T-cell (primary cell): ENCODE data around the gene B4GALNT1. TPM values are rescaled to one million over a fixed set of nuclear protein-coding genes. Genes with fewer than 3 reads are reported as not detected.

Source experiments
- ATAC-seq, 4 experiments: fragments of 200-7000 bp in 3 of 4; fragments of 150-1000 bp in 1 of 4; cut with Tn5 transposase; replicated peaks in 1 of 4; 1 replicate in 3 of 4; 2 replicates in 1 of 4; pipeline ENCODE4 v1.10.0; 2021; ENCODE audit warnings: moderate library complexity in 3 of 4, mild to moderate bottlenecking in 2 of 4, moderate number of reproducible peaks in 1 of 4
- CTCF ChIA-PET, 2 donors: fragments of 300-600 bp; sonication (Branson Sonifier 250); formaldehyde crosslinking; loops; one replicate each; lab custom pipeline; 2022; ENCODE audit warnings: antibody characterized with exemption in 2 of 2; lab: Charles Lee
- POLR2A ChIA-PET, 2 donors: fragments of 300-600 bp; sonication (Branson Sonifier 250); formaldehyde crosslinking; loops; one replicate each; lab custom pipeline; 2022; ENCODE audit warnings: antibody characterized with exemption in 2 of 2; lab: Charles Lee
- DNase-seq, 35 experiments: peaks; one replicate each; pipeline versions ENCODE4 v3.0.0 to v3.0.0-alpha.2; 2013 to 2023
- H3K27ac ChIP-seq: one replicate; pipeline ENCODE4 v1.5.1; 2013; ENCODE audit warnings: low read length
- H3K27me3 ChIP-seq, 2 experiments: replicated peaks in 1 of 2; 1 replicate in 1 of 2; 2 replicates in 1 of 2; pipeline versions ENCODE4 v1.6.1 to v1.7.0; 2013; ENCODE audit warnings: low read length in 1 of 2, mixed read lengths in 1 of 2; ENCODE audit not compliant: control insufficient read depth in 2 of 2, insufficient read depth in 2 of 2; ENCODE audit errors: extremely low read depth in 1 of 2
- H3K36me3 ChIP-seq, 2 donors: 1 replicate in 1 of 2; 2 replicates in 1 of 2; pipeline versions ENCODE4 v1.6.1 to v1.7.0; 2013; ENCODE audit warnings: low read length in 1 of 2; ENCODE audit not compliant: control insufficient read depth in 2 of 2, insufficient read depth in 1 of 2; ENCODE audit errors: extremely low read depth in 1 of 2
- H3K4me1 ChIP-seq, 2 experiments: 1 replicate in 1 of 2; 2 replicates in 1 of 2; pipeline versions ENCODE4 v1.6.1 to v1.7.0; 2013; ENCODE audit warnings: low read length in 2 of 2, mixed read lengths in 1 of 2; ENCODE audit not compliant: insufficient read depth in 2 of 2, control insufficient read depth in 1 of 2; ENCODE audit errors: extremely low read depth in 1 of 2
- H3K4me3 ChIP-seq, 2 donors: 1 replicate in 1 of 2; 2 replicates in 1 of 2; pipeline versions ENCODE4 v1.5.1 to v1.7.0; 2013; ENCODE audit warnings: mild to moderate bottlenecking in 2 of 2, low read length in 1 of 2, moderate library complexity in 1 of 2; ENCODE audit not compliant: control insufficient read depth in 1 of 2; ENCODE audit errors: extremely low read depth in 1 of 2
- H3K9me3 ChIP-seq: 2 replicates; pipeline ENCODE4 v1.7.0; 2013
- H3K27ac Mint-ChIP-seq, 2 donors: one replicate each; pipeline ENCODE4 v1.8.0; 2020 to 2021; ENCODE audit warnings: mild to moderate bottlenecking in 2 of 2, mixed read lengths in 2 of 2
- H3K27me3 Mint-ChIP-seq, 2 donors: one replicate each; pipeline ENCODE4 v1.8.0; 2021 to 2022; ENCODE audit warnings: mixed read lengths in 2 of 2
- H3K36me3 Mint-ChIP-seq: one replicate; pipeline ENCODE4 v1.8.0; 2021; ENCODE audit warnings: mixed read lengths
- H3K4me1 Mint-ChIP-seq, 3 donors: one replicate each; pipeline ENCODE4 v1.8.0; 2020 to 2022; ENCODE audit warnings: mixed read lengths in 3 of 3, mild to moderate bottlenecking in 1 of 3
- H3K4me3 Mint-ChIP-seq, 3 donors: one replicate each; pipeline ENCODE4 v1.8.0; 2020 to 2022; ENCODE audit warnings: mild to moderate bottlenecking in 3 of 3, mixed read lengths in 3 of 3, moderate library complexity in 3 of 3
- H3K9me3 Mint-ChIP-seq, 3 donors: one replicate each; pipeline ENCODE4 v1.8.0; 2020 to 2022; ENCODE audit warnings: mixed read lengths in 3 of 3
- WGBS: methylation state at CpG from one replicate; pipeline ENCODE4 v1.1.5; 2013; ENCODE audit warnings: missing lambda C conversion rate; ENCODE audit not compliant: insufficient coverage; 5-methylcytosine and 5-hydroxymethylcytosine counted together
- total RNA-seq, 35 experiments: library from RNA in 6 of 35; stranded (reverse) in 6 of 35; fragments of 120-200 nt in 1 of 35; gene quantifications; one replicate each; pipeline versions ENCODE4 v1.2.1 to v1.2.4 and lab custom pipeline; 2013 to 2026

Gene B4GALNT1
- total RNA-seq, 5 donors from 2014 or later (not counting 1 experiment from before 2014, with no cell fraction given): 0.16 to 0.54 (median 0.26) TPM; not detected in 2

- peaks cover 0 to 3% of the 10 kb centered on the region in 2 donors for H3K27me3 Mint-ChIP-seq
- 81% methylated on average over 8 of the region's 9 CpGs for WGBS
- H3K4me3 Mint-ChIP-seq: no peak overlapping the region
- no peaks in the 10 kb centered on the region for H3K36me3 ChIP-seq
- H3K4me1 Mint-ChIP-seq: no peaks in the 10 kb centered on the region
- no peaks in the 10 kb centered on the region for H3K4me1 ChIP-seq
- no peak overlapping the region for H3K27ac Mint-ChIP-seq
- H3K4me3 ChIP-seq: no peak overlapping the region
- H3K27me3 ChIP-seq: peaks cover 0 to 12% of the 10 kb centered on the region in 2 experiments
- H3K9me3 Mint-ChIP-seq: no peaks in the 10 kb centered on the region
- no peaks in the 10 kb centered on the region for H3K9me3 ChIP-seq
- POLR2A ChIA-PET: interaction anchor here in 1 of 2 donors (0.5 to 0.7 kb wide), 2 partner anchors 86 to 114 kb away, joined by 5 to 10 read pairs; no protein-coding TSS in a partner anchor
- no peak for ATAC-seq
- H3K27ac ChIP-seq: no peak overlapping the region
- CTCF ChIA-PET: interaction anchor here in 1 of 2 donors (0.6 kb wide), 1 partner anchor 551 kb away, joined by 3 read pairs; no protein-coding TSS in a partner anchor
- no peaks in the 10 kb centered on the region for H3K36me3 Mint-ChIP-seq
- DNase-seq: no peak
These were observed 56.3 kb downstream of the B4GALNT1 start for GRCh38 chr12:57576613-57577160.

Other genes with a start within 250 kb of the B4GALNT1 start
- 100 to 1,000 TPM in 2 of 5 donors, 10 to 100 TPM in 3; 88.3 to 122 (median 94.7) TPM for gene R3HDM2, start 202.2 kb downstream of the B4GALNT1 start, total RNA-seq
- under 1 TPM in 3 of 5 donors, not detected in 2; 0.13 to 0.23 (median 0.18) TPM for gene INHBC, start 198.4 kb downstream of the B4GALNT1 start, total RNA-seq
- gene INHBE, start 177.9 kb downstream of the B4GALNT1 start, total RNA-seq: under 1 TPM in 3 of 5 donors, not detected in 2; 0.09 to 0.13 (median 0.12) TPM
- gene GLI1, start 173.4 kb downstream of the B4GALNT1 start, total RNA-seq: 1 to 10 TPM in 2 of 5 donors, under 1 TPM in 3; 0.53 to 1.6 (median 0.82) TPM
- 100 to 1,000 TPM; 198 to 413 (median 243) TPM for gene ARHGAP9, start 153.3 kb downstream of the B4GALNT1 start, total RNA-seq
- gene MARS1, start 145.1 kb downstream of the B4GALNT1 start, total RNA-seq: 100 to 1,000 TPM; 167 to 350 (median 320) TPM
- gene DDIT3, start 112.7 kb downstream of the B4GALNT1 start, total RNA-seq: 10 to 100 TPM; 34.5 to 93.5 (median 40.7) TPM
- gene MBD6, start 110.4 kb downstream of the B4GALNT1 start, total RNA-seq: 100 to 1,000 TPM; 109 to 122 (median 114) TPM
- 10 to 100 TPM; 60.1 to 81.9 (median 71.5) TPM for gene DCTN2, start 86.0 kb downstream of the B4GALNT1 start, total RNA-seq
- 1 to 10 TPM in 2 of 5 donors, under 1 TPM in 3; 0.83 to 1.8 (median 0.92) TPM for gene KIF5A, start 83.2 kb downstream of the B4GALNT1 start, total RNA-seq
- gene PIP4K2C, start 42.0 kb downstream of the B4GALNT1 start, total RNA-seq: 10 to 100 TPM; 21.7 to 30.9 (median 27.9) TPM
- 10 to 100 TPM; 27.1 to 37.2 (median 30.4) TPM for gene DTX3, start 28.4 kb downstream of the B4GALNT1 start, total RNA-seq
- gene ARHGEF25, start 21.8 kb downstream of the B4GALNT1 start, total RNA-seq: 1 to 10 TPM in 1 of 5 donors, under 1 TPM in 4; 0.67 to 1.4 (median 0.84) TPM
- gene OS9, start 60.9 kb upstream of the B4GALNT1 start, total RNA-seq: 100 to 1,000 TPM; 135 to 181 (median 164) TPM
- 10 to 100 TPM; 43.2 to 74.6 (median 66.4) TPM for gene AGAP2, start 105.5 kb upstream of the B4GALNT1 start, total RNA-seq
- gene TSPAN31, start 111.8 kb upstream of the B4GALNT1 start, total RNA-seq: 10 to 100 TPM; 12.8 to 25.6 (median 15.5) TPM
- gene CDK4, start 119.1 kb upstream of the B4GALNT1 start, total RNA-seq: 10 to 100 TPM; 24.1 to 53.9 (median 46.2) TPM
- gene MARCHF9, start 121.9 kb upstream of the B4GALNT1 start, total RNA-seq: 10 to 100 TPM; 45.4 to 72.9 (median 71.7) TPM
- 1 to 10 TPM in 3 of 5 donors, under 1 TPM in 2; 0.76 to 2.1 (median 1.2) TPM for gene CYP27B1, start 133.9 kb upstream of the B4GALNT1 start, total RNA-seq
- gene METTL1, start 138.9 kb upstream of the B4GALNT1 start, total RNA-seq: 10 to 100 TPM; 10.3 to 17.4 (median 14.5) TPM
- 1 to 10 TPM; 2.4 to 5.1 (median 3.4) TPM for gene EEF1AKMT3, start 139.4 kb upstream of the B4GALNT1 start, total RNA-seq
- gene TSFM, start 149.6 kb upstream of the B4GALNT1 start, total RNA-seq: 10 to 100 TPM; 15.5 to 21.5 (median 20.2) TPM
- 10 to 100 TPM in 1 of 5 donors, 1 to 10 TPM in 4; 2.2 to 12.3 (median 8.9) TPM for gene AVIL, start 185.5 kb upstream of the B4GALNT1 start, total RNA-seq
- gene CTDSP2, start 213.5 kb upstream of the B4GALNT1 start, total RNA-seq: 100 to 1,000 TPM; 132 to 246 (median 234) TPM